Neutrophil (primary cell): ENCODE results near the gene AQP10.
A peak's percentile ranks its signal among the peaks of the same experiment; 100 is the strongest.
"Not testable (repeated sequence)": the region's sequence is repeated elsewhere in the genome, so short reads cannot be mapped to it uniquely, and the experiment has no call there.

Source experiments
- H3K27ac ChIP-seq: fragments of 200-600 bp; sonication (generic); 2 replicates; pipeline ENCODE4 v1.5.1; 2016; ENCODE audit warnings: mild to moderate bottlenecking, moderate library complexity
- H3K27me3 ChIP-seq: fragments of 200-600 bp; sonication (generic); 2 replicates; pipeline ENCODE4 v1.6.0; 2016; ENCODE audit warnings: mild to moderate bottlenecking
- H3K36me3 ChIP-seq: fragments of 200-600 bp; sonication (generic); 2 replicates; pipeline ENCODE4 v1.5.1; 2017
- H3K4me1 ChIP-seq, 2 experiments: fragments of 200-600 bp in 1 of 2; sonication (generic) in 1 of 2; 1 replicate in 1 of 2; 2 replicates in 1 of 2; pipeline versions ENCODE4 v1.5.1 to v1.6.1; 2013 to 2016; ENCODE audit warnings: low read depth in 1 of 2, low read length in 1 of 2, mild to moderate bottlenecking in 1 of 2, moderate library complexity in 1 of 2; ENCODE audit not compliant: control insufficient read depth in 1 of 2, insufficient read depth in 1 of 2
- H3K4me3 ChIP-seq, 2 experiments: fragments of 200-600 bp in 1 of 2; sonication (generic) in 1 of 2; 1 replicate in 1 of 2; 2 replicates in 1 of 2; pipeline ENCODE4 v1.5.1; 2013 to 2016; ENCODE audit warnings: low read depth in 1 of 2, low read length in 1 of 2, mild to moderate bottlenecking in 1 of 2, moderate library complexity in 1 of 2
- H3K9me3 ChIP-seq: fragments of 200-600 bp; sonication (generic); 2 replicates; pipeline ENCODE4 v1.5.1; 2016
- TF ChIP-seq, protein P1 (sequence below): fragments of 200-600 bp; sonication (generic); IDR thresholded peaks from 2 replicates; pipeline ENCODE4 v1.5.1; 2016; ENCODE audit warnings: antibody characterized with exemption

The AQP10 gene

DNA sequence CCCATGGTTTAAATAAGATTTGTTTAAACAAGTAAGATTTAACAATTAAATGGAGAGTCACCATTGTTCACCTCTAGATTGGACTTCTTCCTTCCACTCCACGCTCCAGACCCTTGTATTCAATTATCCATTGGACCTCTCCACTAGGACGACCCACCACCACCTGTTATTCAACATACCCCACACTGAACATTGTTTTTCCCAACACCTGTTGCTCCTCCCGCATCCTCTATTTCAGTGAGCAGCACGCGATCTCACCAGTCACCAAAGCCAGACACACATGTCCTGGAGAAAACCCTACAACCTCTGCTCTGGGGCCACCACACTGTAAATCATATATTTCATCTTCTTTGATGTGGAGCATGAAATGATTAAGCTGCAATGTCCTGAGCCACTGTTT, 33.1 kb downstream of the AQP10 start:
- Histone ChIP-seq H3K4me3 (no peak overlapping the region), H3K36me3 (no peaks in the 10 kb centered on the region), H3K27ac (peak overlapping the region; percentile 64), H3K4me1 (peaks cover 31 to 36% of the 10 kb centered on the region in 2 experiments), H3K9me3 (no peaks in the 10 kb centered on the region), H3K27me3 (peaks cover 51% of the 10 kb centered on the region)
- TF ChIP-seq, protein P1, sequence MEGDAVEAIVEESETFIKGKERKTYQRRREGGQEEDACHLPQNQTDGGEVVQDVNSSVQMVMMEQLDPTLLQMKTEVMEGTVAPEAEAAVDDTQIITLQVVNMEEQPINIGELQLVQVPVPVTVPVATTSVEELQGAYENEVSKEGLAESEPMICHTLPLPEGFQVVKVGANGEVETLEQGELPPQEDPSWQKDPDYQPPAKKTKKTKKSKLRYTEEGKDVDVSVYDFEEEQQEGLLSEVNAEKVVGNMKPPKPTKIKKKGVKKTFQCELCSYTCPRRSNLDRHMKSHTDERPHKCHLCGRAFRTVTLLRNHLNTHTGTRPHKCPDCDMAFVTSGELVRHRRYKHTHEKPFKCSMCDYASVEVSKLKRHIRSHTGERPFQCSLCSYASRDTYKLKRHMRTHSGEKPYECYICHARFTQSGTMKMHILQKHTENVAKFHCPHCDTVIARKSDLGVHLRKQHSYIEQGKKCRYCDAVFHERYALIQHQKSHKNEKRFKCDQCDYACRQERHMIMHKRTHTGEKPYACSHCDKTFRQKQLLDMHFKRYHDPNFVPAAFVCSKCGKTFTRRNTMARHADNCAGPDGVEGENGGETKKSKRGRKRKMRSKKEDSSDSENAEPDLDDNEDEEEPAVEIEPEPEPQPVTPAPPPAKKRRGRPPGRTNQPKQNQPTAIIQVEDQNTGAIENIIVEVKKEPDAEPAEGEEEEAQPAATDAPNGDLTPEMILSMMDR, result no peak

DNA sequence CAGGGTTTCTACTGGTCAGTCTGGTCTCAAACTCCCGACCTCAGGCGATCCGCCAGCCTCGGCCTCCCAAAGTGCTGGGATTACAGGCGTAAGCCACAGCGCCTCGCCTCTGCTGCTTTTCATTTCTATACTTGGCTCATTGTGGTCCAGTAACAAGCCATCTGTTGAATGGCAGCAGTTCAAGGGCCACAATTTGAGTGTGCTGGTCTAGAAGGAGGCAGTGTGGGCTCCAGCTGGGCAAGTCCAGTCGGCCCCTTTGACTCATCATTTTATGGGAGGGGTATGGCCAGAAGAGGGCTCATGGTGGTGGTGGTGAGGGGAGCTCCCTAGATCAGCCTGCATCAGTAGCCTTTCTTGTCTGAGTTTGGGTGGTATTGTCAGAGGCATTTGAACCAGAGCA, 37.6 kb downstream of the AQP10 start:
- Histone ChIP-seq H3K4me1 (peaks cover 10 to 15% of the 10 kb centered on the region in 2 experiments), H3K9me3 (no peaks in the 10 kb centered on the region), H3K36me3 (no peaks in the 10 kb centered on the region), H3K27me3 (peaks cover 18% of the 10 kb centered on the region), H3K4me3 (no peak overlapping the region), H3K27ac (no peak overlapping the region)
- TF ChIP-seq, protein P1, result no peak

DNA sequence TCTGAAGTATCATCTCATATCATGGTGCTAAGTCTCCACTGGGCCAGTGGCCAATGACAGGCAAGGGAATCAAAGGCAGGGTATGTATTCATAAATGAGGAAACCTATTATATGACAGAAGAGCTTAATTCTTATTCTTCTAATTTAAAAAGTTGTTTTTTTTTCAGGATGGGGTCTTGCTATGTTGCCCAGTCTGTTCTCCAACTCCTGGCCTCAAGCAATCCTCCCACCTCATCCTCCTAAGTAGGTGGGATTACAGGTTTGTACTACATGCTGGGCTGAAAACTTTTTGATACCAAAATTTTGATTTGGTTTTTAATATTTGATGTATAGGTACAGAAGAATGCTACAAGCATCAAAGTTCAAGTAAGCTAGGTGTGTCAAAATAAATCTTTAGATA, 39.4 kb downstream of the AQP10 start:
- Histone ChIP-seq H3K27me3 (peaks cover 4% of the 10 kb centered on the region), H3K4me3 (no peak overlapping the region), H3K4me1 (no peaks in the 10 kb centered on the region), H3K27ac (no peak overlapping the region), H3K36me3 (no peaks in the 10 kb centered on the region), H3K9me3 (no peaks in the 10 kb centered on the region)
- TF ChIP-seq, protein P1, result no peak

DNA sequence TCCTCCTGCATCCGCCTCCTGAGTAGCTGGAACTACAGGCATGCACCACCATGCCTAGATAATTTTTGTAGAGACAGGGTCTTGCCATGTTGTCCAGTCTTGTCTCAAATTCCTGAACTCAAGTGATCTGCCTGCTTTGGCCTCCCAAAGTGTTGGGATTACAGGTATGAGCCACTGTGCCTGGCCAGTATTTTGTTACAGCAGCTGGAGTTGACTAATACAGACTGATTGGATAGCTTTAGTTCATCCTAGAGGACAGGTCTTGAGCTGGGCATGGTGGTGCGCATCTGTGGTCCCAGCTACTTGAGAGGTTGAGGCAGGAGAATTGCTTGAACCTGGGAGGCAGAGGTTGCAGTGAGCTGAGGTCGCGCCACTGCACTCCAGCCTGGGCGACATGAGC, 40.0 kb downstream of the AQP10 start:
- H3K4me3 ChIP-seq, H3K27me3 ChIP-seq, H3K27ac ChIP-seq, H3K9me3 ChIP-seq, H3K36me3 ChIP-seq, H3K4me1 ChIP-seq: not testable (repeated sequence)

DNA sequence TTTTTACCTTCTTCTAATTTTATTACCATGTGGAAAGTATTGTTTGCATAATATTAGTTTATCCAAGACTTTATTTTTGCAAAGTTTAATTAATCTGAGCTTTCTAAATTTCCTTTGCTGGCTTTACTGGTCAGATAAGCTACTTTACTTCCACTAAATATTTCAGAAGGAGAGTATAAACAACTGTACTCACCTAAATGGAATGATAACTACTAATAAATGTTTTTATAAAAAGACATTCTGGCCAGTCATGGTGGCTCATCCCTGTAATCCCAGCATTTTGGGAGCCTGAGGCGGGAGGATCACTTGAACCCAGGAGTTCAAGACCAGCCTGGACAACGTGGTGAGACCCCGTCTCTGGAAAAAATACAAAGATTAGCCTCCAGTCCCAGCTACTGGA, 40.5 kb downstream of the AQP10 start:
- no peaks in the 10 kb centered on the region for H3K9me3 ChIP-seq
- no peak overlapping the region for H3K4me3 ChIP-seq
- no peak overlapping the region for H3K27ac ChIP-seq
- H3K36me3 ChIP-seq, result no peaks in the 10 kb centered on the region
- no peaks in the 10 kb centered on the region for H3K27me3 ChIP-seq
- TF ChIP-seq, protein P1, result no peak
- no peaks in the 10 kb centered on the region for H3K4me1 ChIP-seq

DNA sequence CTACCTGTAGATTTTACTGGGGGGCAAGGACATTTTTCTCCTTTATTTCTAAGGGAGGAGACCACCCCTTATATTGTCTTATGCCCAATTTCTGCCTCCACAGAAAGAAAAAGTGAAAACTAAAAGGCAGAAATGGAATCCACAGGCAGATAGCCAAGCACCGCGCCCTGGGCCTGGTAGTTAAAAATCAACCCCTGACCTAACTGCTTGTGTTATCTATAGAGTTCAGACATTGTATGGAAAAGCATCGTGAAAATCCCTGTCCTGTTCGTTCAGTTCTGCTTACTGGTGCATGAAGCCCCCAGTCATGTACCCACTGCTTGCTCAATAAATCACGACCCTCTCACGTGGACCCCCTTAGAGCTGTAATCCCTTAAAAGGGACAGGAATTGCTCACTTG, 50.5 kb downstream of the AQP10 start:
- H3K9me3 ChIP-seq, result no peaks in the 10 kb centered on the region
- H3K27ac ChIP-seq, result no peak overlapping the region
- TF ChIP-seq, protein P1, result no peak
- H3K36me3 ChIP-seq, result no peaks in the 10 kb centered on the region
- H3K4me3 ChIP-seq, result no peak overlapping the region
- H3K4me1 ChIP-seq, result peaks cover 10 to 12% of the 10 kb centered on the region in 2 experiments
- H3K27me3 ChIP-seq, result no peaks in the 10 kb centered on the region

DNA sequence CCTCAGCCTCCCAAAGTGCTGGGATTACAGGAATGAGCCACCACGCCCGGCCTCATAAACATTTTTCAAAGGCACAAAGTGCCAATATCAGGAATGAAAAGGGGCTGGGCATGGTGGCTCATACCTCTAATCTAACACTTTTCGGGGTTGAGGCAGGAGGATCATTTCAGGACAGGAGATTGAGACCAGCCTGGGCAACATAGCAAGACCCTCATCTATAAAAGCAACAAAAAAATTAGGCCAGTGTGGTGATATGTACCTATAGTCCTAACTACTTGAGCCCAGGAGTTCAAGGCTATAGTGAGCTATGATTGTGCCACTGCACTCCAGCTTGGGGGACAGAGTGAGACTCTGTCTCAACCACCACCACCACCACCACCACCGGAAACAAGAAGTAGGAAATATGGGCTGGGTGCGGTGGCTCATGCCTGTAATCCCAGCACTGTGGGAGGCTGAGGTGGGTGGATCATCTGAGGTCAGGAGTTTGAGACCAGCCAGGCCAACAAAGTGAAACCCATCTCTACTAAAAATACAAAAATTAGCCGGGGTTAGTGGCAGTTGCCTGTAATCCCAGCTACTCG, 53.0 kb downstream of the AQP10 start:
- H3K4me1 ChIP-seq, result peaks cover 10 to 12% of the 10 kb centered on the region in 2 experiments
- H3K9me3 ChIP-seq, H3K27me3 ChIP-seq, H3K36me3 ChIP-seq, H3K4me3 ChIP-seq: not testable (repeated sequence)
- H3K27ac ChIP-seq, result peak overlapping the region; percentile 20
